Measurements from ENCODE around the gene TBC1D22A.
"Not testable (repeated sequence)": the region's sequence is repeated elsewhere in the genome, so short reads cannot be mapped to it uniquely, and the experiment has no call there.

The TBC1D22A gene

DNA sequence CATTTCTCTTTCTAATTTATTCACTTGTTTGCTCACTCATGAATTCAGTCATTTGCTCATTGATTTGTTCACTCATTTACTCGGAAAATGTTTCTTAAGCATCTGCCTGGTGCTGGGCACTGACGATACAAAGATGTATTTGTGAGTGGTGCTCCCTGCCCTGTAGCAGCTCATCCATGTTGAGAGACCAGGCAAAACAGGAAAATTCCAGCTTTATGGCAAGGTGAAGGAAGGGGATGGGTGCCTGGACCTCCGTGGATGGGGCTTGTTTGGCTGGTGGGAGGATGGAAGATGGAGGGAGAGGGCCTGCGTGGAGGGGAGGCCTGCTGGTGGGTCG is 53.1 kb downstream of the TBC1D22A start:
- no peak for DNase-seq (ENCODE audit: low read depth in 2 of 2)
- TF ChIP-seq CTCF (IDR thresholded peaks at IDR 0.05; ENCODE audit: low read depth, low read length): no peak
- no peak overlapping the region for H3K4me3 ChIP-seq (replicated peaks in 1 of 2; ENCODE audit: low read depth in 2 of 2, low read length in 2 of 2)

GRCh38 chr22:46815896-46816731 is 53.7 kb downstream of the TBC1D22A start:
- H3K4me3 ChIP-seq (replicated peaks in 1 of 2; ENCODE audit: low read depth in 2 of 2, low read length in 2 of 2): no peak overlapping the region
- peak; percentile 53 to 54 for DNase-seq (ENCODE audit: low read depth in 2 of 2)

DNA sequence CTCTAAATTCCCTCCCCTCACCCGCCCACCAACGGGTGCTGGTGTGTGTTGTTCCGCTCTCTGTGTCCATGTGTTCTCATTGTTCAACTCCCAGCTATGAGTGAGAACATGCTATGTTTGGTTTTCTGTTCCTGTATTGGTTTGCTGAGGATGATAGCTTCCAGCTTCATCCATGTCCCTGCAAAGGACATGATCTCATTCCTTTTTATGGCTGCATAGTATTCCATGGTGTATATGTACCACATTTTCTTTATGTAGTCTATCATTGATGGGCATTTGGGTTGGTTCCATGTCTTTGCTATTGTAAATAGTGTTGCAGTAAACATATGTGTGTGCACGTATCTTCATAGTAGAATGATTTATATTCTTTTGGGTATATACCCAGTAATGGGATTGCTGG is 54.9 kb downstream of the TBC1D22A start:
- not testable (repeated sequence) for H3K4me3 ChIP-seq (replicated peaks in 1 of 2; ENCODE audit: low read depth in 2 of 2, low read length in 2 of 2); DNase-seq (ENCODE audit: low read depth in 2 of 2)

More at GRCh38 chr22:46815896-46816731, 53.7 kb downstream of the TBC1D22A start:
- no peak for TF ChIP-seq CTCF (IDR thresholded peaks at IDR 0.05; ENCODE audit: low read depth, low read length)

DNA sequence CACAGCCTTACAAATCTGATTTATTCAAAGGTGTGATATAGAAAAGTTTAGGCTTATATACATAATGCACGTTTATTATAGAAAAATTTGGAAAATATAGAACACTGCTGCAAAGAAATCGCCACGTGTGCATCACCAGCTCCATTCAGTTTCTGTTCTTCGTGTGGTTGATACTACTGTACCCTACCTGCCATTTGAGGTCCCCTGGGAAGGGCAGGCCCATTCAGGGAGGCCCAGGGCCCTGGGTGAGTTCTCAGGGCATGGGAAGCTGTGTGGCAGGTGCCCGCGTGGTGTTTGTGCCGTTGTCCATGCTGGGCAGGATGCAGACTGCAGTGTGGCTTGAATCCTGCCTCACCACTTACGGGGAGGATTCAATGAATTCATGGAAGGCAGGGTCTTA is 60.8 kb downstream of the TBC1D22A start:
- no peak for DNase-seq (ENCODE audit: low read depth in 2 of 2)
- no peak for TF ChIP-seq CTCF (IDR thresholded peaks at IDR 0.05; ENCODE audit: low read depth, low read length)
- no peak overlapping the region for H3K4me3 ChIP-seq (replicated peaks in 1 of 2; ENCODE audit: low read depth in 2 of 2, low read length in 2 of 2)

GRCh38 chr22:46823654-46824053 is 61.2 kb downstream of the TBC1D22A start:
- no peak for DNase-seq (ENCODE audit: low read depth in 2 of 2)
- no peak overlapping the region for H3K4me3 ChIP-seq (replicated peaks in 1 of 2; ENCODE audit: low read depth in 2 of 2, low read length in 2 of 2)
- no peak for TF ChIP-seq CTCF (IDR thresholded peaks at IDR 0.05; ENCODE audit: low read depth, low read length)

GRCh38 chr22:46824344-46824909 is 62.0 kb downstream of the TBC1D22A start:
- TF ChIP-seq CTCF (IDR thresholded peaks at IDR 0.05; ENCODE audit: low read depth, low read length): no peak
- H3K4me3 ChIP-seq (replicated peaks in 1 of 2; ENCODE audit: low read depth in 2 of 2, low read length in 2 of 2): no peak overlapping the region
- no peak for DNase-seq (ENCODE audit: low read depth in 2 of 2)

- DNase-seq (ENCODE audit: low read depth in 2 of 2): no peak
- no peak for TF ChIP-seq CTCF (IDR thresholded peaks at IDR 0.05; ENCODE audit: low read depth, low read length)
- H3K4me3 ChIP-seq (replicated peaks in 1 of 2; ENCODE audit: low read depth in 2 of 2, low read length in 2 of 2): no peak overlapping the region
These were observed 62.6 kb downstream of the TBC1D22A start for GRCh38 chr22:46824980-46825544.
